ENCODE results near the gene FLOT1. TPM values are rescaled to one million over a fixed set of nuclear protein-coding genes. Genes with fewer than 3 reads are reported as not detected.

Gene FLOT1
- total RNA-seq, 2 experiments from 2014 or later: 155 to 188 TPM

- ATAC-seq: no peak
- intact Hi-C loops (cut with DNase I, micrococcal nuclease): loop anchor here (1.0 to 10.0 kb wide), 11 partner anchors 26 to 438 kb away; partner anchors contain the start of genes MRPS18B (in 2 of the 2), PPP1R10 (in 2 of the 2), ABCF1 (in 1 of the 2) and C6orf136 (in 1 of the 2)
These were observed 25.7 kb downstream of the FLOT1 start for GRCh38 chr6:30716879-30717128.

GRCh38 chr6:30714263-30714662 lies 28.2 kb downstream of the FLOT1 start:
- Mint-ChIP-seq H3K4me3 (no peak overlapping the region), H3K9me3 (ENCODE audit: low read depth) (no peaks in the 10 kb centered on the region), H3K27me3 (no peaks in the 10 kb centered on the region), H3K27ac (no peak overlapping the region), H3K4me1 (peaks cover 42% of the 10 kb centered on the region), H3K36me3 (ENCODE audit: low read depth) (peaks cover 61% of the 10 kb centered on the region)
- no peak for DNase-seq
- ChIA-PET POLR2A (no interaction called here), CTCF (interaction anchor here (0.6 to 1.0 kb wide), 2 partner anchors 8 to 673 kb away, joined by 3 read pairs; no protein-coding TSS in a partner anchor)
- intact Hi-C loops (cut with DNase I, micrococcal nuclease): loop anchor here in 1 of 2 experiments (10.0 kb wide), 1 partner anchor 441 kb away; the partner anchor contains the start of genes CCHCR1 and TCF19
- ATAC-seq: no peak

More at GRCh38 chr6:30716879-30717128, 25.7 kb downstream of the FLOT1 start:
- CTCF ChIA-PET: interaction anchor here (0.7 to 2.1 kb wide), 12 partner anchors 11 to 371 kb away, joined by 3 to 13 read pairs (median 6); no protein-coding TSS in a partner anchor
- Mint-ChIP-seq H3K4me1 (peaks cover 46% of the 10 kb centered on the region), H3K36me3 (ENCODE audit: low read depth) (peaks cover 61% of the 10 kb centered on the region), H3K4me3 (peak overlapping the region; percentile 98), H3K9me3 (ENCODE audit: low read depth) (no peaks in the 10 kb centered on the region), H3K27me3 (no peaks in the 10 kb centered on the region), H3K27ac (peak overlapping the region; percentile 99)
- DNase-seq: no peak
- POLR2A ChIA-PET: interaction anchor here (0.6 to 1.8 kb wide), 17 partner anchors 9 to 637 kb away, joined by 3 to 20 read pairs (median 5); partner anchors contain the start of genes ABCF1, DHX16, IER3 and MRPS18B

- Mint-ChIP-seq H3K4me3 (no peak overlapping the region), H3K27ac (no peak overlapping the region), H3K4me1 (peaks cover 31% of the 10 kb centered on the region), H3K9me3 (ENCODE audit: low read depth) (no peaks in the 10 kb centered on the region), H3K27me3 (no peaks in the 10 kb centered on the region), H3K36me3 (ENCODE audit: low read depth) (peaks cover 68% of the 10 kb centered on the region)
- DNase-seq (no peak), ATAC-seq (no peak)
- ChIA-PET CTCF (interaction anchor here (0.6 to 1.2 kb wide), 3 partner anchors 33 to 309 kb away, joined by 3 to 4 read pairs (median 3); no protein-coding TSS in a partner anchor), POLR2A (no interaction called here)
- intact Hi-C loops (cut with DNase I, micrococcal nuclease): loop anchor here in 1 of 2 experiments (10.0 kb wide), 1 partner anchor 442 kb away; the partner anchor contains the start of genes CCHCR1 and TCF19
These were observed 30.0 kb downstream of the FLOT1 start for GRCh38 chr6:30712441-30712945.

- Mint-ChIP-seq H3K4me3 (no peak overlapping the region), H3K9me3 (ENCODE audit: low read depth) (no peaks in the 10 kb centered on the region), H3K4me1 (peaks cover 29% of the 10 kb centered on the region), H3K27ac (no peak overlapping the region), H3K36me3 (ENCODE audit: low read depth) (peaks cover 70% of the 10 kb centered on the region), H3K27me3 (no peaks in the 10 kb centered on the region)
- POLR2A ChIA-PET: no interaction called here
- CTCF ChIA-PET: interaction anchor here (0.6 to 2.2 kb wide), 5 partner anchors 8 to 308 kb away, joined by 3 to 7 read pairs (median 3); no protein-coding TSS in a partner anchor
- no peak for DNase-seq
- ATAC-seq: no peak
- intact Hi-C loops (cut with DNase I, micrococcal nuclease): loop anchor here in 1 of 2 experiments (10.0 kb wide), 1 partner anchor 443 kb away; the partner anchor contains the start of genes CCHCR1 and TCF19
These were observed 30.6 kb downstream of the FLOT1 start for GRCh38 chr6:30711758-30712380.

- no peak overlapping the region for H3K4me3 Mint-ChIP-seq
- ChIA-PET CTCF (interaction anchor here (0.6 kb wide), 1 partner anchor 32 kb away, joined by 3 read pairs; no protein-coding TSS in a partner anchor), POLR2A (no interaction called here)
- no peaks in the 10 kb centered on the region for H3K27me3 Mint-ChIP-seq
- no peak for DNase-seq
- H3K4me1 Mint-ChIP-seq: peaks cover 8% of the 10 kb centered on the region
- H3K36me3 Mint-ChIP-seq (ENCODE audit: low read depth): peaks cover 67% of the 10 kb centered on the region
- no peaks in the 10 kb centered on the region for H3K9me3 Mint-ChIP-seq (ENCODE audit: low read depth)
- H3K27ac Mint-ChIP-seq: no peak overlapping the region
- no peak for ATAC-seq
- intact Hi-C loops (cut with DNase I, micrococcal nuclease): no loop called here
These were observed 33.2 kb downstream of the FLOT1 start for GRCh38 chr6:30709101-30709868.

GRCh38 chr6:30707281-30707850 lies 35.1 kb downstream of the FLOT1 start:
- H3K27ac Mint-ChIP-seq: no peak overlapping the region
- POLR2A ChIA-PET: no interaction called here

GRCh38 chr6:30705620-30706019 lies 36.9 kb downstream of the FLOT1 start:
- Mint-ChIP-seq H3K27ac (no peak overlapping the region), H3K9me3 (ENCODE audit: low read depth) (no peaks in the 10 kb centered on the region), H3K4me1 (no peaks in the 10 kb centered on the region), H3K4me3 (no peak overlapping the region), H3K36me3 (ENCODE audit: low read depth) (peaks cover 56% of the 10 kb centered on the region), H3K27me3 (no peaks in the 10 kb centered on the region)
- ChIA-PET CTCF (interaction anchor here (1.0 to 1.4 kb wide), 3 partner anchors 11 to 27 kb away, joined by 3 to 5 read pairs (median 4); partner anchors contain the start of gene MDC1), POLR2A (interaction anchor here (0.5 kb wide), 1 partner anchor 26 kb away, joined by 3 read pairs; no protein-coding TSS in a partner anchor)
- ATAC-seq (no peak), DNase-seq (no peak)
- intact Hi-C loops (cut with DNase I, micrococcal nuclease): no loop called here

More at GRCh38 chr6:30707281-30707850, 35.1 kb downstream of the FLOT1 start:
- ATAC-seq (no peak), DNase-seq (no peak)
- CTCF ChIA-PET: interaction anchor here (0.9 to 1.5 kb wide), 3 partner anchors 28 to 97 kb away, joined by 3 to 5 read pairs (median 3); no protein-coding TSS in a partner anchor
- intact Hi-C loops (cut with DNase I, micrococcal nuclease): no loop called here
- Mint-ChIP-seq H3K36me3 (ENCODE audit: low read depth) (peaks cover 71% of the 10 kb centered on the region), H3K4me3 (no peak overlapping the region), H3K27me3 (no peaks in the 10 kb centered on the region), H3K9me3 (ENCODE audit: low read depth) (no peaks in the 10 kb centered on the region), H3K4me1 (peaks cover 5% of the 10 kb centered on the region)

- no peak overlapping the region for H3K4me3 Mint-ChIP-seq
- DNase-seq (no peak), ATAC-seq (no peak)
- no peaks in the 10 kb centered on the region for H3K4me1 Mint-ChIP-seq
- intact Hi-C loops (cut with DNase I, micrococcal nuclease): no loop called here
- H3K27me3 Mint-ChIP-seq: no peaks in the 10 kb centered on the region
- H3K27ac Mint-ChIP-seq: no peak overlapping the region
- no peaks in the 10 kb centered on the region for H3K9me3 Mint-ChIP-seq (ENCODE audit: low read depth)
- ChIA-PET CTCF (interaction anchor here (0.6 to 1.0 kb wide), 4 partner anchors 12 to 455 kb away, joined by 3 to 4 read pairs (median 3); no protein-coding TSS in a partner anchor), POLR2A (interaction anchor here (0.6 kb wide), 2 partner anchors 13 to 28 kb away, joined by 3 read pairs; partner anchors contain the start of gene MDC1)
- peaks cover 59% of the 10 kb centered on the region for H3K36me3 Mint-ChIP-seq (ENCODE audit: low read depth)
These were observed 38.7 kb downstream of the FLOT1 start for GRCh38 chr6:30703821-30704220.

GRCh38 chr6:30703011-30703410 lies 39.5 kb downstream of the FLOT1 start:
- H3K4me1 Mint-ChIP-seq: no peaks in the 10 kb centered on the region
- DNase-seq (no peak), ATAC-seq (no peak)
- intact Hi-C loops (cut with DNase I, micrococcal nuclease): no loop called here
- H3K36me3 Mint-ChIP-seq (ENCODE audit: low read depth): peaks cover 55% of the 10 kb centered on the region
- H3K9me3 Mint-ChIP-seq (ENCODE audit: low read depth): no peaks in the 10 kb centered on the region
- ChIA-PET CTCF (interaction anchor here (0.6 to 1.0 kb wide), 3 partner anchors 12 to 456 kb away, joined by 3 to 4 read pairs (median 3); no protein-coding TSS in a partner anchor), POLR2A (interaction anchor here (0.6 kb wide), 1 partner anchor 44 kb away, joined by 6 read pairs; no protein-coding TSS in a partner anchor)
- no peak overlapping the region for H3K4me3 Mint-ChIP-seq
- no peak overlapping the region for H3K27ac Mint-ChIP-seq
- no peaks in the 10 kb centered on the region for H3K27me3 Mint-ChIP-seq

- Mint-ChIP-seq H3K27me3 (no peaks in the 10 kb centered on the region), H3K27ac (no peak overlapping the region), H3K36me3 (ENCODE audit: low read depth) (peaks cover 37% of the 10 kb centered on the region), H3K9me3 (ENCODE audit: low read depth) (no peaks in the 10 kb centered on the region), H3K4me3 (no peak overlapping the region), H3K4me1 (no peaks in the 10 kb centered on the region)
- DNase-seq (no peak), ATAC-seq (no peak)
- CTCF ChIA-PET: no interaction called here
- intact Hi-C loops (cut with DNase I, micrococcal nuclease): no loop called here
- POLR2A ChIA-PET: no interaction called here
These were observed 42.1 kb downstream of the FLOT1 start for GRCh38 chr6:30700340-30700739.

Measured in activated CD4-positive, alpha-beta T cell treated with anti-CD3 and anti-CD28 coated beads for 36 hours (primary cell).